GM12892 (cell line): Measurements from ENCODE around the gene CASTOR1.

Source experiments
- DNase-seq: peaks from one replicate; pipeline ENCODE4 v3.0.0; 2011; ENCODE audit not compliant: insufficient read length
- FAIRE-seq: peaks from 2 replicates; lab custom pipeline; 2011; peaks lifted over from hg19 to GRCh38; lab: Jason Lieb, UNC
- POLR2A ChIP-seq: IDR thresholded peaks from 2 replicates; pipeline ENCODE4 v1.6.1; 2011; ENCODE audit warnings: low read depth, low read length, control low read depth
- POLR2AphosphoS5 ChIP-seq: IDR thresholded peaks from 2 replicates; pipeline ENCODE4 v1.6.1; 2011; ENCODE audit warnings: low read depth, low read length, control low read depth
- TAF1 ChIP-seq: IDR thresholded peaks from 2 replicates; pipeline ENCODE4 v1.6.1; 2011; ENCODE audit warnings: low read depth, mild to moderate bottlenecking, control low read depth, low read length, borderline replicate concordance

CASTOR1 gene

DNA sequence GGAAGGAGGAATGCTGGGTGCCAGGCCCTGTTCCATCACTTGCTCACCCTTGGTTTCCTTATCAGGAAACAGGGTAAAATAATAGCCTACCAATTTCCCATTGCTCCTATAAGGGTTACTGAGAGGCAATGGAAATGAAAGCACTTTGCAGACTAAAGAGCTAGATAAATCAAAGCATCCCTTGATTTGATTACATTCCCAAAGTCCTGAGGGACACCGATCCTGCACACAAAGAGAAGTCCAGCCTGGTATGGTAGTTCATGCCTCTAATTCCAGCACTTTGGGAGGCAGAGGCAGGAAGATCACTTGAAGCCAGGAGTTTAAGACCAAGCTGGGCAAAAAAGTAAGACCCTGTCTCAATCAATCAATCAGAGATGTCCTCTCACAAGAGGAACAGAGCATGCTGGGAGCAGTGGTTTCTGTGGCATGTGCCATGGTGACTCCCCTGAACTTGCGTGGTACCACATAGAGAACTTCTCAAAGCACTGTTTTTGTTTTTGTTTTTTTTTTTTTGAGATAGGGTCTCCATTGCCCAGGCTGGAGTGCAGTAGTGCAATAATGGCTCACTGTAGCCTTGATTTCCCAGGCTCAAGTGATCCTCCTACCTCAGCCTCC, 26.8 kb upstream of the CASTOR1 start:
- FAIRE-seq = no peak
- DNase-seq = no peak
- TF ChIP-seq POLR2AphosphoS5 (no peak), TAF1 (no peak), POLR2A (no peak)

DNA sequence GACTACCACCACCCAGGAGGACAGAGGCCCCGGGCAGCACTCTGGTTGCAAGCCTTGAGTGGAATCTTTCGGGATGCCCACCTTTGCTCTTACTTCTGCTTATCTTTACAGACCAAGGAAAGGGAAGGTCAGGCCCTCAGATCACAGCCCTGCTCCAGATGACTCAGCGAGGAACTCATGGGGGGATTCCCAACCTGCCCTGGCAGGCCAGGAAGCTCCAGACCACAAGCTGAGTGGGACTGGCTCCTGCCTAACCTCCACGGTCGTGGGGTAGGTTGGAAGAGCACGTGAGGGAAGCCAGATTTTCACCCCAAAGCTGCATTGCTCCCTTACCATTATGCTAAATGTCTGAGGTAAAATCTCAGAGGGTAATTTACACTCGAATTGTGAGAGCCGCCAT, 25.6 kb upstream of the CASTOR1 start:
- peak; percentile 48 for DNase-seq

DNA sequence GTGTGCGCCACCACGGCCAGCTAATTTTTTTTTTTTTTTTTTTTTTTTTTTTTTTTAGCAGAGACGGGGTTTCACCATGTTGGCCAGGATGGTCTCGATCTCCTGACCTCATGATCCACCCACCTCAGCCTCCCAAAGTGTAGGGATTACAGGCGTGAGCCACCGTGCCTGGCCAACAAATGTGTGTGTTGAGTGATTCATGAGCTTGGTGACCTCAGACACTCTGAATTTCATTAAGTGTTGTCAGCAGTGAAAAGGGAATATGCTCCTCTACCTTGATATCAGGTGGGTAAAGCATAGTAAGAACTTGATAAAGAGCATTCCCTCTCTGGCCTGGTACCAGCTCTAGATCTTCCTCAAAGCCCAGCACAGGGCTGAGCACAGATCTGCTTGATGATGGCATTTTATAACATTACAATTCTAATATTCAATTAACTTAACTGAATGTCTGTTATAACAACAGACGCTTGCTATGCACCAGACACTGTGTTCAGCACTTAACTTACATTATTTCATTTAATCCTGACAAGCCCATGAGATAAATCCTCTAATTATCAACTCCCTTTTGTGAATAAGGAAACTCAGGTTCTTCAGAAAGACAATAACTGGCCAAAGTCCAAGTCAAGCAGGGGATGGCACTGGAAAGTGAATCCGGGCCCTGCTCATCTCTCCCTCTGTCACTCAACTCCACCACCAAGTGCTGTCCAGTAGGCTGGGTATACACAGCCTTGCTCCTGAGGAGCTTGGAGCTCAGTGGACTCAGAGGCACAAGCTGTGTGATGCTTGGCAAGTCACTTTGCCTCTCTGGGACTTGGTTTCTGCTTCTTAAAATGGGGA, 24.4 kb upstream of the CASTOR1 start:
- FAIRE-seq (no peak), DNase-seq (no peak)
- no peak for TF ChIP-seq POLR2A
- no peak for TF ChIP-seq POLR2AphosphoS5
- TF ChIP-seq TAF1 = no peak

More for the DNA sequence above, 25.6 kb upstream of the CASTOR1 start:
- TF ChIP-seq TAF1 = no peak
- 0 out of 2 replicates have a peak, but pooled peaks have one; percentile 23 for TF ChIP-seq POLR2AphosphoS5
- peak; percentile 82 for FAIRE-seq

DNA sequence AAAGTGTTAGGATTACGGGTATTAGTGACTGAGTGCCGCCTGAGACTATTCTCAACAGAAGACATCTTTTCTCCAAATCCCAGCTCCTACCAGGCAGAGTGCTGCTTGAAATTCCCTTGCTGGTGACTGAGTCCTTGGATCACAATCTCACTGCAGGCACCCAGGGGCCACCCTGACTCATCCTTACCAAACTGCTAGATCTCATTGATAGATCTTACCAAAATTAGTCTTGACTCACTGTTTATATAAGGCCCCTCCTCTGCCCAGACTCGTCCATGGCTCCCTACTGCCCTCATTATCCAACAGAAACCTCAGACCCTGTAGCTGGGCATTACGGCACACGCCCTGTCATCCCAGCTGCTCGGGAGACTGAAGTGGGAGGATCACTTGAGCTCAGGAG, 22.7 kb upstream of the CASTOR1 start:
- FAIRE-seq (no peak), DNase-seq (no peak)
- TF ChIP-seq POLR2AphosphoS5 (no peak), POLR2A (no peak), TAF1 (no peak)

DNA sequence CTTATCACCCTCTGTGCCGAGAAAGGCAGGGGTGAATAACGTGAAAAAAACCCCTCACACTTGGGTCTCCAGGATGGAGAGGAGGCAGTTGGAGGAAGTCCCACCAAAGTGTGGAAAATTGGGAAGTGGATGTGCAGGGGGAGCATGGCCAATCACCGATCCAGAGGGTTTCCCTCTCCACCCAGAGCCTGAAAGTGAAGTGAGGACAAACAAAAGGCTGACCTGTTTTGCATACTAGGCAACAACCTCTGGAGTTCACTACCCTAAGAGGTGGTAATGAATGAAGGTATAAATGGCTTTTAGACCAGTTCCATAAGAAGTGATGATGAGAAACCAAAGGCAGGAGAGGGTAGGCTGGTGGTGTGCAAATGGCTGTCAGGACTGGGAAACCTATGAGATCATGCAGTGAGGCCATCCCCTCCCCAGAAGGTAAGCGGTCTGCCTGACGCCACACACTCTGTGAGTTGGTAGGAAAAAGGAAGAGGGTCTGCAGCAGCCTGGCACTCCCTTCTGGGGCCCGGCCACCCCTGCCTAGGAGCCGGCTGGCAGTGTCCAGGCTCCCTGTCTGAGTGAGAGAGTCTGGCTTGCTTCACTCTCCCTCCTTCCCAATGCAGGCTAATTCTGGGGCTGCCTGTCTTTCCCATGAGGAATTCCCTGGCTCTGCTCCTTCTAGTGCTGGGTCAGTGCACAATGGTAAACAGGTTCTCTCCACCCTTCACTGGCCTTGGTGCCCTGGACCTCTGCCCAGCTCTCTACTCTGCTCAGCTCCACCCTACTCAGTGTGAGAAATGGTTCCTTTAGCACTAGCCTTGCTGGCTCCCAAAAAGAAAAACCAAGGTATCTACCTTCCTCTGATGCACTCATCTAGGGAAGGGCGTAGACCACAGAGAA, 21.8 kb upstream of the CASTOR1 start:
- FAIRE-seq = peak; percentile 17

DNA sequence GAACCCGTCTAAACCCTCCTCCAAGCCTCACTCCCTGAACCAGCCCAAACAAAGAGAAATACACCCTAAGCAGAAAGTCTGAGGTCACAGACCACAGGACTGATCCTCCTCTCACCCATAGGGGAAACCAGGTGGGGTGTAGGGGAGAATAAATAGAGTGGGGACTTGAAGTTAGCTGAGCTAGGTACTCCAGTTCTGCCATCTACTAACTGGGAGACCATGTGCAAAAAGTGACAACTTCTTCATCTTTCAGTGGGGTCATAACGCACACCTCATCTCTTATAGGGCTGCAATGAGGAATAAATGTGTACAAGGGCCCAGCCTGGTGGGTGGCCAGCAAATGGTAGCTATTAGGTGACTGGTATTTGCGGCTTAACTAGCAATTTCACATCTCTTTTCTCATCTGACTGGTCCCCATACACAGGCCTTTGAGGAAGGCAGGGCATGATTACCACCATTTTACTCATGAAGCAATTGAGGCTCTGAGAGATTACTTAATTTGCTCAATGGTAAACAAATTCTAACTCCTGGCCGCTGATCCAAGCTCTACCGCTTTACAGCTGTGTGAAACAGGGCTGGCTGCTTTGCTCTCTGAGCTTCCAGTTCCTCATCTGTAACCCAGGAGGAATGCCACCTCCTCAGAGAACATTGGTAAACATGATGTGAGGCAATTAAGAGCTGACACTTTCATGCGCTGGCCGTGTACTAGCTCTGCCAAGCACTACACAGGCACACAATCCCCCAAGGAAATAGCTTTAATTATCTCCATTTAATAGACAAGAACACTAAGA, 20.8 kb upstream of the CASTOR1 start:
- DNase-seq = no peak

More for the DNA sequence above, 21.8 kb upstream of the CASTOR1 start:
- no peak for TF ChIP-seq TAF1
- no peak for TF ChIP-seq POLR2A
- no peak for TF ChIP-seq POLR2AphosphoS5
- no peak for DNase-seq

DNA sequence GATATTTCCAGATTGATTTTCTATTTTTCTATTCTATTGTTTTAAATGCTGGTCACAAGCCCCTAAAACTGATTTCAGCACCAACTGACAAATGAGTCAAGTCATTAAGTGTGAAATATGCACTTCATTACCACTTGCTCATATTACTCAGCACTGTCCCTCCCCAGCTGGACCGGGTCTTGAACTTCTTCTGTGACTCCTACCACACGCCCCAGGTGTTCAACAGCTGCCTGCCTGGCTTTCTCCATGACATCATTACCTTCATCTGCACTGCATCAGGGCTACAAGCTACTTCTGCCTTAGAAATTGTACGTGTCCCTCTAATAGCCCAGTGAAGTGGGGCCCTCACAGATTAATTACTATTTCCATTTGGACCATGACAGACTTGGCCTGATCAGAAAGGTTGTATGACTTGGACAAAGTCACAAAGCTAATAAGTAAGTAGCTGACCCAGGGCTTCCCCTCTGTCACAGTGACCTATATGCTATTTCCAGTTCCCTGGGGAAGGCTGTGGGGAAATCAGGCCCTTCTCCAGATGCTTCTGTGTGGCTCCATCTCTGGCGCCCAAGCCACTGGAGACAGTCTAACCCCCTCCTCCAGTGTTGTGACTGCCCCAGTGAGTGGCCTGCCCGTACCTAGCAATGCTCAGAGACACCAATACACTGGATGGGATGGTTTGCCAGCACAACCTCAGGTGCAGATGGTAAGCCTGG, 19.4 kb upstream of the CASTOR1 start:
- FAIRE-seq = peak; percentile 97
- no peak for TF ChIP-seq TAF1
- peak; percentile 59; the same call in 1 of the 2 replicates for TF ChIP-seq POLR2AphosphoS5

More for the DNA sequence above, 20.8 kb upstream of the CASTOR1 start:
- FAIRE-seq = peak; percentile 92
- no peak for TF ChIP-seq TAF1
- TF ChIP-seq POLR2A = no peak
- TF ChIP-seq POLR2AphosphoS5 = no peak

DNA sequence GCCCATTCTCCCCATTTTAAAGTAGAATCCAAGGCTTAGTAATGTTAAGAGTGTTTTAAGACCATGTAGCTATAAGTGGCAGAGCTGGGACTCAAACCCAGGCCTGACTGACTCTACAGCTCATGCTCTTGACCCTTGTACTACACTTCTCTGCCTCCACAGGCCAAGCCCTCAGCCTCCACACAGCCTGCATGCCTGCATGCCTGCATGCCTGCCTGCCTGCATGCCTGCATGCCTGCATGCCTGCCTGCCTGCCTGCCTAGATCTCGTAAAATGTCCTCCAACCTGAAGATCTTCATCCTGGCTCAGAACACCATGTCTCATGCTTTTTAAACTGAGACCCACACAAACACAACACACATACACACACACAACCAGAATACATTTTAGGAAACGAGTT, 18.8 kb upstream of the CASTOR1 start:
- DNase-seq (no peak), FAIRE-seq (peak; percentile 62)
- TF ChIP-seq TAF1 = no peak
- TF ChIP-seq POLR2A = no peak
- no peak for TF ChIP-seq POLR2AphosphoS5

More for the DNA sequence above, 19.4 kb upstream of the CASTOR1 start:
- DNase-seq = peak; percentile 58

DNA sequence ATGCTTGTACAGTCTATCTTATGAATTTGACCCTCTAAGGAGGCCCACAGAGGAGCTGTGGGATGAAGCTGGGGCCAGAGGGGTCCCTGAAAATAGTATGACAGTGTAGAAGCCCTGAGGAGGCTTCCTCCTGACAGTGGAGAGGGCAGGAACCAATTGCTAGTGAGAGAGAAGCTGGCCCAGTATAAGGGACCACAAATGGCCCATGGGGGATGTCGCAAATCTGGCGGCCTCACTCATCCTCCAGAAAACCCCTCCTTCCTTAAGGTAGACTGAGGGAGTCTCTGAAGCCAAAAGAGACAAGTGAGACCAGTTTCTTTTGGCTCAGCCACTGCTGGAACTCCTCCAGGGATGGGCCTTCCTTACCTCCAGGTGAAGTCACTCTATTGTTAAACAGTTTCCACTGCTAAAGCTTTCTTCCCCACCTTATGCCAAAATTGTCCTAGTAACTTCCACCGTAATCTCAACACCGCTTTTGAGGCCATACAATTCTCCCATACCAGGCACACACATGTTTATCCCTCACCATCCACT, 17.8 kb upstream of the CASTOR1 start:
- FAIRE-seq (peak; percentile 91), DNase-seq (no peak)
- TF ChIP-seq POLR2A = no peak
- no peak for TF ChIP-seq POLR2AphosphoS5
- no peak for TF ChIP-seq TAF1

DNA sequence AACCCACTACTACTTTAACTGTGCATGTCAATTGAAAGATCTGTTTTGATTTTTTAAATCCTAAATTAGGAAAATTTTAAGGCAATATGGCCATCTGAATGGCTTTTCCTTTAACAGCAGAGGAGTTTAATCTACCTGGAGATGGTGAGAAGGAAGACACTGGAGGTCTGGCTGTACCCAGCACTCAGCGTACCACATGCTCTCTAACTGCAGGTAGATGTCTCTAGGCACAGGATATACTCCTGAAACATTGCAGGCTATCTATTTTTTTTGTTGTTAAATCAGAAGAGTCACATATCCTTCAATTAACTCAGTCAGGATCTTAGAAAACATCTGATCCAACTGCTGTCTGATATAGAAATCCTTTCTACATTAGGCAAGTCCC, 17.3 kb upstream of the CASTOR1 start:
- FAIRE-seq = no peak
- TF ChIP-seq POLR2A (no peak), TAF1 (no peak), POLR2AphosphoS5 (no peak)
- no peak for DNase-seq

DNA sequence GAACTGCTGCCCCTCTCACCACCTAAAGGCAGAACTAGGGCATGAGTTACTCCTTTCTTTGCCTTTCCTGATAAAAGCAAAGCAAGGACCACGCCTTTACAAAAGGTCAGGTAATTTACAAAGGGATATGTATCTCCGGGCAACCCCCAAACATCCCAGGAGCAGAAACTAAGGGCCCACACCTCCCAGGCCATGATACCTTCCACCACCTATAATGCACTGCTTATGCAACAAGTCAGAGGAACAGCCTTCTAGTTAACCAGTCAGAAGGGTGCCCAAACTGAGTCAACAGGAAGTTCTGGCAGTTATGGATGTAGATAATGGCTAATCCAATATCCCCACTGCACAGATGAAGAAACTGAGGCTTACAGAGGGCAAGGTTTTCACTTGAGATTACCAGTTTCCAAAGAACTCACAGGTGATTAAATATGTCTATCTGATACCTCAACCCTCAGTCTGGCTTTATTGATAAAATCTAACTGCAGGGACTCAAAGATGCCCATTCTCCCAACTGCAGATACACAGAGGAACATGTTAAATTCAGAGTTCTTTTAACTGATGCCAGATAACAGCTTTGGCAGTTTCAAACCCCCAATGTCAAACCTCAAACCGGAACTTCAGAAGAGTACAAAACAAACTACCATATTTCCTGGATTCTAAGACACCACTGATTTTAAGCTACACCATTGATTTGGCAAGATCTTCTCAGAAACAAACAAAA, 16.8 kb upstream of the CASTOR1 start:
- TF ChIP-seq POLR2A = no peak; the same call in 1 of the 2 replicates
- no peak for TF ChIP-seq POLR2AphosphoS5
- no peak for TF ChIP-seq TAF1
- FAIRE-seq (peak; percentile 71), DNase-seq (no peak)
